H1 (cell line): ENCODE measurements around the gene ZNF419. TPM values are rescaled to one million over a fixed set of nuclear protein-coding genes. Genes with fewer than 3 reads are reported as not detected.

Source experiments
- SP2 ChIP-seq: IDR thresholded peaks from 2 replicates; pipeline ENCODE4 v1.6.1; 2012; ENCODE audit warnings: mild to moderate bottlenecking, low read length, inconsistent platforms
- polyA plus RNA-seq, 7 experiments: library from polyadenylated mRNA; depleted of rRNA in 3 of 7; stranded (reverse) in 5 of 7; unstranded in 2 of 7; fragments of >200 nt in 5 of 7; fragments of 200-250 nt in 2 of 7; gene quantifications; 1 replicate in 5 of 7; 2 replicates in 1 of 7; 4 replicates in 1 of 7; pipeline versions ENCODE4 v1.2.1 to v1.2.3, GENCODE V29; 2011 to 2013; ENCODE audit warnings: missing spikeins in 2 of 7, mixed read lengths in 2 of 7
- total RNA-seq: library from RNA; stranded (reverse); fragmentation: NEBNext Ultra II Directional; extraction: Animal tissue kit (Norgen Biotek cat#: 25700); gene quantifications from 2 replicates; pipeline ENCODE4 v1.2.1, GENCODE V29; 2021

Gene ZNF419
- total and polyA plus RNA-seq, 2 of the 8 experiments (the other 6 are each of a cell fraction or from before 2014, with no cell fraction given), result 5.8 to 11.9 TPM

GRCh38 chr19:57443121-57443696 is 44.3 kb upstream of the ZNF419 start (continued):
- no peak for TF ChIP-seq SP2
- TF ChIP-seq, all 59 proteins: peak for 0
